SK-N-SH (cell line): ENCODE measurements around the gene GPR183. TPM values are rescaled to one million over a fixed set of nuclear protein-coding genes. Genes with fewer than 3 reads are reported as not detected.

Experiments
- CTCF ChIA-PET: fragments of 300-600, 350-600 bp; formaldehyde crosslinking; extraction: SDS; loops from one replicate; lab custom pipeline; 2021; lab: Yijun Ruan, JAX
- POLR2A ChIA-PET: fragments of 350-600 bp; sonication (Branson Sonifier 250); formaldehyde crosslinking; extraction: SDS; loops from one replicate; lab custom pipeline; 2020; ENCODE audit warnings: antibody characterized with exemption, inconsistent platforms; lab: Yijun Ruan, JAX
- DNase-seq: peaks from one replicate; pipeline ENCODE4 v3.0.0; 2012
- H2AFZ ChIP-seq: fragments of 200-600 bp; sonication (generic); 2 replicates; pipeline ENCODE4 v1.8.1; 2016; ENCODE audit warnings: antibody characterized with exemption, mild to moderate bottlenecking, low read depth
- H3F3A ChIP-seq: fragments of 200-600 bp; sonication (generic); replicated peaks from 2 replicates; pipeline ENCODE3; 2016; ENCODE audit warnings: antibody characterized with exemption, mild to moderate bottlenecking; ENCODE audit not compliant: insufficient read depth
- H3K27ac ChIP-seq, 2 experiments: fragments of 200-500 bp in 1 of 2; fragments of 200-600 bp in 1 of 2; sonication (Bioruptor generic) in 1 of 2; sonication (generic), shearing (Covaris generic) in 1 of 2; 2 replicates each; pipeline versions ENCODE4 v1.5.1 to v1.6.1; 2014 to 2016; ENCODE audit warnings: low read depth in 2 of 2, inconsistent platforms in 1 of 2, low read length in 1 of 2, mild to moderate bottlenecking in 1 of 2, mixed read lengths in 1 of 2
- H3K27me3 ChIP-seq: fragments of 200-600 bp; sonication (generic), shearing (Covaris generic); 2 replicates; pipeline ENCODE4 v1.6.1; 2016; ENCODE audit warnings: mixed run types; ENCODE audit not compliant: insufficient read depth
- H3K36me3 ChIP-seq, 2 experiments: fragments of 200-500 bp in 1 of 2; fragments of 200-600 bp in 1 of 2; sonication (Bioruptor generic) in 1 of 2; sonication (generic) in 1 of 2; replicated peaks in 1 of 2; 2 replicates each; pipeline versions ENCODE3 to v1.5.1; 2014 to 2016; ENCODE audit warnings: low read length in 1 of 2, mild to moderate bottlenecking in 1 of 2; ENCODE audit not compliant: insufficient read depth in 2 of 2, control insufficient read depth in 1 of 2
- H3K4me1 ChIP-seq, 2 experiments: fragments of 200-500 bp in 1 of 2; fragments of 200-600 bp in 1 of 2; sonication (Bioruptor generic) in 1 of 2; sonication (generic), shearing (Covaris generic) in 1 of 2; 2 replicates each; pipeline versions ENCODE4 v1.5.1 to v1.6.1; 2014 to 2016; ENCODE audit warnings: low read depth in 1 of 2, low read length in 1 of 2, mixed run types in 1 of 2; ENCODE audit not compliant: insufficient read depth in 2 of 2, control insufficient read depth in 1 of 2
- H3K4me2 ChIP-seq: fragments of 200-600 bp; sonication (generic), shearing (Covaris generic); 2 replicates; pipeline ENCODE4 v1.6.1; 2017; ENCODE audit warnings: mixed run types
- H3K4me3 ChIP-seq, 2 experiments: fragments of 200-500 bp in 1 of 2; fragments of 200-600 bp in 1 of 2; sonication (Bioruptor generic) in 1 of 2; sonication (generic), shearing (Covaris generic) in 1 of 2; 2 replicates each; pipeline versions ENCODE4 v1.5.1 to v1.8.1; 2014 to 2016; ENCODE audit warnings: low read depth in 2 of 2, inconsistent platforms in 1 of 2, low read length in 1 of 2, mild to moderate bottlenecking in 1 of 2, mixed read lengths in 1 of 2, moderate library complexity in 1 of 2
- H3K79me2 ChIP-seq: fragments of 200-600 bp; sonication (generic); 2 replicates; pipeline ENCODE4 v1.8.1; 2017; ENCODE audit warnings: mild to moderate bottlenecking; ENCODE audit not compliant: insufficient read depth
- H3K9ac ChIP-seq: fragments of 200-600 bp; sonication (generic); 2 replicates; pipeline ENCODE4 v1.6.1; 2017; ENCODE audit warnings: mixed run types
- H3K9me2 ChIP-seq: fragments of 200-600 bp; sonication (generic); 2 replicates; pipeline ENCODE4 v1.6.1; 2017; ENCODE audit warnings: mixed run types
- H3K9me3 ChIP-seq: fragments of 200-600 bp; sonication (generic); 2 replicates; pipeline ENCODE4 v1.6.1; 2017; ENCODE audit warnings: mixed run types, mild to moderate bottlenecking, moderate library complexity
- H4K20me1 ChIP-seq: fragments of 200-600 bp; sonication (generic); 2 replicates; pipeline ENCODE4 v1.6.1; 2017; ENCODE audit warnings: mild to moderate bottlenecking, mixed run types; ENCODE audit not compliant: insufficient read depth
- EZH2phosphoT487 ChIP-seq: fragments of 200-600 bp; sonication (generic); IDR thresholded peaks from 2 replicates; pipeline ENCODE4 v1.6.1; 2017; ENCODE audit warnings: low read depth, mixed run types, mild to moderate bottlenecking, antibody characterized with exemption, moderate library complexity, borderline replicate concordance
- FOXM1 ChIP-seq: IDR thresholded peaks from 2 replicates; pipeline ENCODE4 v1.4.0; 2012; ENCODE audit warnings: low read depth, mild to moderate bottlenecking
- GABPA ChIP-seq: IDR thresholded peaks from 2 replicates; pipeline ENCODE4 v1.4.0; 2012; ENCODE audit warnings: low read depth, mild to moderate bottlenecking
- GATA2 ChIP-seq: sonication (generic); formaldehyde crosslinking; IDR thresholded peaks from 2 replicates; pipeline ENCODE4 v1.5.0; 2020; ENCODE audit warnings: mild to moderate bottlenecking, missing genetic modification reagents
- MXI1 ChIP-seq: IDR thresholded peaks from 2 replicates; pipeline ENCODE4 v1.6.1; 2012; ENCODE audit warnings: mild to moderate bottlenecking, low read depth, low read length, improper control_type of control experiment
- NRF1 ChIP-seq: IDR thresholded peaks from 2 replicates; pipeline ENCODE4 v1.6.1; 2012; ENCODE audit warnings: low read depth, mild to moderate bottlenecking, low read length
- RCOR1 ChIP-seq: fragments of 150-350 bp; IDR thresholded peaks from 2 replicates; pipeline ENCODE4 v1.6.1; 2017; ENCODE audit warnings: antibody characterized with exemption, low read length
- REST ChIP-seq: IDR thresholded peaks from 2 replicates; pipeline ENCODE4 v1.6.1; 2012; ENCODE audit warnings: mild to moderate bottlenecking, low read depth, low read length, moderate library complexity
- RFX5 ChIP-seq: IDR thresholded peaks from 2 replicates; pipeline ENCODE4 v1.6.1; 2012; ENCODE audit warnings: mild to moderate bottlenecking, improper control_type of control experiment, low read length
- RXRA ChIP-seq: IDR thresholded peaks from 2 replicates; pipeline ENCODE4 v1.4.0; 2012; ENCODE audit warnings: low read depth, mild to moderate bottlenecking, borderline replicate concordance
- YY1 ChIP-seq: IDR thresholded peaks from 2 replicates; pipeline ENCODE4 v1.4.0; 2012; ENCODE audit warnings: low read depth, mild to moderate bottlenecking
- WGBS: methylation state at CpG from one replicate; pipeline ENCODE4 v1.1.6; 2017; ENCODE audit warnings: low lambda C conversion rate; 5-methylcytosine and 5-hydroxymethylcytosine counted together
- polyA plus RNA-seq, 3 experiments: library from polyadenylated mRNA; depleted of rRNA; stranded (reverse); fragments of >200 nt; gene quantifications; 2 replicates each; pipeline ENCODE4 v1.2.3, GENCODE V29; 2012
- TF ChIP-seq, protein P1 (sequence below): fragments of 200-600 bp; sonication (generic); IDR thresholded peaks from 2 replicates; pipeline ENCODE4 v1.6.1; 2017; ENCODE audit warnings: antibody characterized with exemption, mild to moderate bottlenecking, moderate library complexity
- TF ChIP-seq, protein P2 (sequence below): fragments of 150-350 bp; IDR thresholded peaks from 2 replicates; pipeline ENCODE4 v1.6.1; 2016; ENCODE audit warnings: mild to moderate bottlenecking, low read depth, low read length

GPR183 gene
- 0.07 and 0.10 TPM in 2 replicates for polyA plus RNA-seq (2012; rRNA removed)
- polyA plus RNA-seq (2012; cell fraction: cytosol; rRNA removed), result 0.03 and 0.24 TPM in 2 replicates
- 0.10 TPM in 1 of 2 replicates, not detected in the other for polyA plus RNA-seq (2012; cell fraction: nucleus; rRNA removed)

- DNase-seq, result no peak
- CTCF ChIA-PET, result interaction anchor here (1.8 kb wide), 1 partner anchor 130 kb away, joined by 5 read pairs; no protein-coding TSS in a partner anchor
- Histone ChIP-seq H3K4me1 (peaks cover 23 to 34% of the 10 kb centered on the region in 2 experiments), H3K9me3 (no peaks in the 10 kb centered on the region), H3K27me3 (no peaks in the 10 kb centered on the region), H3K4me2 (peak within 1 kb of the TSS; percentile 75), H3F3A (peaks cover 30% of the 10 kb centered on the region), H3K9me2 (no peaks in the 10 kb centered on the region), H3K36me3 (peaks cover 0 to 5% of the 10 kb centered on the region in 2 experiments), H3K79me2 (peaks cover 6% of the 10 kb centered on the region; the same call in 1 of the 2 replicates), H2AFZ (no peak within 1 kb of the TSS)
- TF ChIP-seq MXI1, result no peak
- TF ChIP-seq RFX5, result no peak
- no peak for TF ChIP-seq RCOR1
- TF ChIP-seq NRF1, result no peak
- no peak for TF ChIP-seq REST
- no peak for TF ChIP-seq EZH2phosphoT487
- TF ChIP-seq, protein P1, sequence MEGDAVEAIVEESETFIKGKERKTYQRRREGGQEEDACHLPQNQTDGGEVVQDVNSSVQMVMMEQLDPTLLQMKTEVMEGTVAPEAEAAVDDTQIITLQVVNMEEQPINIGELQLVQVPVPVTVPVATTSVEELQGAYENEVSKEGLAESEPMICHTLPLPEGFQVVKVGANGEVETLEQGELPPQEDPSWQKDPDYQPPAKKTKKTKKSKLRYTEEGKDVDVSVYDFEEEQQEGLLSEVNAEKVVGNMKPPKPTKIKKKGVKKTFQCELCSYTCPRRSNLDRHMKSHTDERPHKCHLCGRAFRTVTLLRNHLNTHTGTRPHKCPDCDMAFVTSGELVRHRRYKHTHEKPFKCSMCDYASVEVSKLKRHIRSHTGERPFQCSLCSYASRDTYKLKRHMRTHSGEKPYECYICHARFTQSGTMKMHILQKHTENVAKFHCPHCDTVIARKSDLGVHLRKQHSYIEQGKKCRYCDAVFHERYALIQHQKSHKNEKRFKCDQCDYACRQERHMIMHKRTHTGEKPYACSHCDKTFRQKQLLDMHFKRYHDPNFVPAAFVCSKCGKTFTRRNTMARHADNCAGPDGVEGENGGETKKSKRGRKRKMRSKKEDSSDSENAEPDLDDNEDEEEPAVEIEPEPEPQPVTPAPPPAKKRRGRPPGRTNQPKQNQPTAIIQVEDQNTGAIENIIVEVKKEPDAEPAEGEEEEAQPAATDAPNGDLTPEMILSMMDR, result no peak
- no peak for TF ChIP-seq FOXM1
- TF ChIP-seq YY1, result no peak
- no peak for TF ChIP-seq RXRA
- TF ChIP-seq, protein P2, sequence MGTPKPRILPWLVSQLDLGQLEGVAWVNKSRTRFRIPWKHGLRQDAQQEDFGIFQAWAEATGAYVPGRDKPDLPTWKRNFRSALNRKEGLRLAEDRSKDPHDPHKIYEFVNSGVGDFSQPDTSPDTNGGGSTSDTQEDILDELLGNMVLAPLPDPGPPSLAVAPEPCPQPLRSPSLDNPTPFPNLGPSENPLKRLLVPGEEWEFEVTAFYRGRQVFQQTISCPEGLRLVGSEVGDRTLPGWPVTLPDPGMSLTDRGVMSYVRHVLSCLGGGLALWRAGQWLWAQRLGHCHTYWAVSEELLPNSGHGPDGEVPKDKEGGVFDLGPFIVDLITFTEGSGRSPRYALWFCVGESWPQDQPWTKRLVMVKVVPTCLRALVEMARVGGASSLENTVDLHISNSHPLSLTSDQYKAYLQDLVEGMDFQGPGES, result no peak
- TF ChIP-seq GATA2 (CRISPR knock-in tag), result no peak
- TF ChIP-seq GABPA, result no peak
- TF ChIP-seq, all 33 proteins: peak for 0
- WGBS, result 58% methylated on average over 4 of the region's 4 CpGs
- Histone ChIP-seq H3K27ac (peak within 1 kb of the TSS in 1 of 2 experiments; percentile 79; a peak in 3 of 4 replicates), H3K4me3 (no peak within 1 kb of the TSS; a peak in 2 of 4 replicates), H4K20me1 (0 out of 2 replicates have a peak, but pooled peaks cover 5% of the 10 kb centered on the region), H3K9ac (peak within 1 kb of the TSS; percentile 20; the same call in 1 of the 2 replicates)
- POLR2A ChIA-PET, result no interaction called here
Measured at GRCh38 chr13:99307247-99307646, at the start of gene GPR183. GPR183 (minus strand) TSS chr13:99307399; CDS start chr13:99296145, 11,254 bp downstream.
